GM19043 (cell line): ENCODE measurements around the gene RNF227.

ENCODE experiments used
- ATAC-seq: cut with Tn5 transposase; IDR thresholded peaks from one replicate; pipeline ENCODE4 v1.9.1; 2021; ENCODE audit warnings: low read depth; ENCODE audit not compliant: unreplicated experiment

The RNF227 gene

GRCh38 chr17:7930841-7931631 is 14.9 kb upstream of the RNF227 start:
- ATAC-seq: no peak

- no peak for ATAC-seq
Observed at GRCh38 chr17:7929158-7930023, 13.3 kb upstream of the RNF227 start, which contains the start of gene KCNAB3. Gene KCNAB3 (minus strand): TSS chr17:7929856. CDS start chr17:7929435, 421 bp downstream.

- no peak for ATAC-seq
Observed at GRCh38 chr17:7927596-7927995, 11.5 kb upstream of the RNF227 start.

GRCh38 chr17:7922845-7923628 is 6.9 kb upstream of the RNF227 start:
- no peak for ATAC-seq

- ATAC-seq: no peak
Observed at GRCh38 chr17:7922269-7922844, 6.3 kb upstream of the RNF227 start.

GRCh38 chr17:7916808-7917207 is 719 bp upstream of the RNF227 start:
- no peak for ATAC-seq

GRCh38 chr17:7916385-7916682 is 245 bp upstream of the RNF227 start:
- ATAC-seq: no peak

- ATAC-seq: no peak
Observed at GRCh38 chr17:7915179-7915610, 894 bp downstream of the RNF227 start.

- no peak for ATAC-seq
Observed at GRCh38 chr17:7912927-7913524, 3.1 kb downstream of the RNF227 start.

- ATAC-seq: no peak
Observed at GRCh38 chr17:7911116-7911515, 5.0 kb downstream of the RNF227 start.

- ATAC-seq: no peak
Observed at GRCh38 chr17:7910711-7911110, 5.4 kb downstream of the RNF227 start.

- ATAC-seq: no peak
Observed at GRCh38 chr17:7910281-7910680, 5.8 kb downstream of the RNF227 start.

GRCh38 chr17:7909089-7909488 is 7.0 kb downstream of the RNF227 start:
- ATAC-seq: no peak

GRCh38 chr17:7903154-7904103 is 12.7 kb downstream of the RNF227 start:
- ATAC-seq: no peak

- ATAC-seq: no peak
Observed at GRCh38 chr17:7897773-7898172, 18.3 kb downstream of the RNF227 start.

- no peak for ATAC-seq
Observed at GRCh38 chr17:7897090-7897489, 19.0 kb downstream of the RNF227 start.

GRCh38 chr17:7894866-7895265 is 21.2 kb downstream of the RNF227 start:
- ATAC-seq: no peak

GRCh38 chr17:7894226-7894625 is 21.9 kb downstream of the RNF227 start:
- no peak for ATAC-seq

- ATAC-seq: no peak
Observed at GRCh38 chr17:7893187-7893880, 22.8 kb downstream of the RNF227 start.
